GM23338 (cell line): ENCODE results near the gene METRN. TPM values are rescaled to one million over a fixed set of nuclear protein-coding genes. Genes with fewer than 3 reads are reported as not detected.
"Not testable (repeated sequence)": the region's sequence is repeated elsewhere in the genome, so short reads cannot be mapped to it uniquely, and the experiment has no call there.

Experiments
- ATAC-seq: fragments of 200-7000 bp; cut with Tn5 transposase; 3 replicates; pipeline ENCODE4 v1.9.1; 2020
- DNase-seq: peaks from one replicate; pipeline ENCODE4 v3.0.0-alpha.2; 2015; ENCODE audit warnings: low spot score
- H2AFZ ChIP-seq: fragments of 200-600 bp; sonication (generic); 2 replicates; pipeline ENCODE4 v1.8.0; 2016; ENCODE audit warnings: antibody characterized with exemption, mild to moderate bottlenecking, moderate library complexity
- H3F3A ChIP-seq: fragments of 200-600 bp; sonication (generic); replicated peaks from 2 replicates; pipeline ENCODE4 v1.8.0; 2017; ENCODE audit warnings: antibody characterized with exemption, mixed run types, low read depth
- H3K27ac ChIP-seq: fragments of 200-600 bp; sonication (generic); 2 replicates; pipeline ENCODE4 v1.6.1; 2016; ENCODE audit warnings: low read depth
- H3K27me3 ChIP-seq: fragments of 200-600 bp; sonication (generic); 2 replicates; pipeline ENCODE4 v1.8.0; 2016; ENCODE audit warnings: mild to moderate bottlenecking, mixed run types, moderate library complexity; ENCODE audit not compliant: insufficient read depth
- H3K36me3 ChIP-seq: fragments of 200-600 bp; sonication (generic); 2 replicates; pipeline ENCODE4 v1.8.0; 2016; ENCODE audit warnings: mild to moderate bottlenecking; ENCODE audit not compliant: insufficient read depth
- H3K4me1 ChIP-seq: fragments of 200-600 bp; sonication (generic); 2 replicates; pipeline ENCODE4 v1.8.0; 2016; ENCODE audit warnings: mild to moderate bottlenecking, moderate library complexity; ENCODE audit not compliant: insufficient read depth
- H3K4me2 ChIP-seq: fragments of 200-600 bp; sonication (generic); 2 replicates; pipeline ENCODE4 v1.7.1; 2017; ENCODE audit warnings: mixed run types
- H3K4me3 ChIP-seq: fragments of 200-600 bp; sonication (generic); 2 replicates; pipeline ENCODE4 v1.6.1; 2016; ENCODE audit warnings: mixed run types
- H3K79me2 ChIP-seq: fragments of 200-600 bp; sonication (generic); replicated peaks from 2 replicates; pipeline ENCODE4 v1.8.0; 2017; ENCODE audit warnings: mild to moderate bottlenecking; ENCODE audit not compliant: insufficient read depth
- H3K9me2 ChIP-seq: fragments of 200-600 bp; sonication (generic); 2 replicates; pipeline ENCODE4 v1.8.0; 2017; ENCODE audit not compliant: insufficient read depth
- H4K20me1 ChIP-seq: fragments of 200-600 bp; sonication (generic); replicated peaks from 2 replicates; pipeline ENCODE4 v1.8.0; 2017; ENCODE audit warnings: mild to moderate bottlenecking; ENCODE audit not compliant: insufficient read depth
- H3K27ac Mint-ChIP-seq: 2 replicates; pipeline ENCODE4 v1.8.0; 2020; ENCODE audit warnings: inconsistent platforms, mild to moderate bottlenecking, moderate library complexity, mixed read lengths
- H3K27me3 Mint-ChIP-seq: 3 replicates; pipeline ENCODE4 v1.8.0; 2022; ENCODE audit warnings: low read depth, mild to moderate bottlenecking, moderate library complexity, mixed read lengths, inconsistent platforms; ENCODE audit not compliant: insufficient read depth, poor library complexity
- H3K36me3 Mint-ChIP-seq: 3 replicates; pipeline ENCODE4 v1.8.0; 2021; ENCODE audit warnings: low read depth, mild to moderate bottlenecking, inconsistent platforms, moderate library complexity, mixed read lengths
- H3K4me1 Mint-ChIP-seq: 3 replicates; pipeline ENCODE4 v1.8.0; 2020; ENCODE audit warnings: mild to moderate bottlenecking, inconsistent platforms, mixed read lengths
- H3K4me3 Mint-ChIP-seq: 3 replicates; pipeline ENCODE4 v1.8.0; 2021; ENCODE audit warnings: moderate library complexity, mild to moderate bottlenecking, inconsistent platforms, mixed read lengths
- H3K9me3 Mint-ChIP-seq: 3 replicates; pipeline ENCODE4 v1.8.0; 2020; ENCODE audit warnings: moderate library complexity, mild to moderate bottlenecking, inconsistent platforms, mixed read lengths
- CREB1 ChIP-seq: fragments of 250-450 bp; sonication (Bioruptor Pico); IDR thresholded peaks from 2 replicates; pipeline ENCODE4 v1.5.0; 2020; ENCODE audit warnings: low read depth, mild to moderate bottlenecking, moderate library complexity
- CTCF ChIP-seq, 2 experiments: fragments of 200-600 bp in 1 of 2; sonication (generic) in 1 of 2; conservative IDR thresholded peaks; 2 replicates each; pipeline versions ENCODE4 v1.5.1 to v1.6.1; 2016 to 2017; ENCODE audit warnings: antibody characterized with exemption in 2 of 2, low read depth in 2 of 2, mild to moderate bottlenecking in 2 of 2, moderate library complexity in 1 of 2
- EZH2phosphoT487 ChIP-seq: fragments of 200-600 bp; sonication (generic); IDR thresholded peaks from one replicate; pipeline ENCODE4 v1.8.1; 2018; ENCODE audit warnings: antibody characterized with exemption; ENCODE audit not compliant: unreplicated experiment
- REST ChIP-seq: IDR thresholded peaks from one replicate; pipeline ENCODE4 v1.6.1; 2018; ENCODE audit warnings: antibody characterized with exemption; ENCODE audit not compliant: unreplicated experiment
- STAT1 ChIP-seq: IDR thresholded peaks from one replicate; pipeline ENCODE4 v1.6.1; 2016; ENCODE audit warnings: antibody characterized with exemption; ENCODE audit not compliant: unreplicated experiment
- ZNF331 ChIP-seq: fragments of 250-450 bp; sonication (Bioruptor Pico); IDR thresholded peaks from 2 replicates; pipeline ENCODE4 v1.5.0; 2020; ENCODE audit warnings: low read depth, mild to moderate bottlenecking, moderate library complexity
- polyA plus RNA-seq: library from polyadenylated mRNA; unstranded; fragments of >200 nt; fragmentation: Nextera tagmentation; extraction: Ambion mirVana; gene quantifications from 2 replicates; pipeline ENCODE4 v1.2.1, GENCODE V29; 2016
- total RNA-seq: library from RNA; depleted of rRNA; stranded (reverse); fragments of >200 nt; shearing (Covaris generic); gene quantifications from 2 replicates; pipeline ENCODE4 v1.2.3, GENCODE V29; 2014

Gene METRN
- total and polyA plus RNA-seq, 2 experiments from 2014 or later: 18.7 to 33.0 TPM

- Histone ChIP-seq H3K79me2 (no peaks in the 10 kb centered on the region), H3K4me2 (no peak overlapping the region), H3K4me3 (no peak overlapping the region), H3K27ac (no peak overlapping the region), H4K20me1 (no peaks in the 10 kb centered on the region), H3K9me2 (no peaks in the 10 kb centered on the region), H3F3A (0 out of 2 replicates have a peak, but pooled peaks cover 2% of the 10 kb centered on the region), H2AFZ (no peak overlapping the region), H3K27me3 (peaks cover 71% of the 10 kb centered on the region), H3K4me1 (peaks cover 4% of the 10 kb centered on the region; the same call in 1 of the 2 replicates), H3K36me3 (no peaks in the 10 kb centered on the region)
- Mint-ChIP-seq H3K27me3 (peaks cover 58% of the 10 kb centered on the region), H3K36me3 (no peaks in the 10 kb centered on the region), H3K4me3 (no peak overlapping the region), H3K4me1 (peaks cover 4% of the 10 kb centered on the region; the same call in 2 of the 3 replicates), H3K27ac (no peak overlapping the region), H3K9me3 (peaks cover 4% of the 10 kb centered on the region; the same call in 1 of the 3 replicates)
- TF ChIP-seq EZH2phosphoT487 (no peak), CTCF (conservative IDR thresholded peaks at IDR 0.05; ENCODE audit: low read depth in 2 of 2) (peak; percentile 66 to 94)
- DNase-seq (peak; percentile 87), ATAC-seq (peak; percentile 64)
Measured at GRCh38 chr16:711548-712320, 3.2 kb upstream of the METRN start.

GRCh38 chr16:712740-713250, 2.1 kb upstream of the METRN start:
- ATAC-seq, H3K4me3 Mint-ChIP-seq, H3K27ac ChIP-seq, H3K27ac Mint-ChIP-seq, H3K9me2 ChIP-seq, H3K36me3 Mint-ChIP-seq, H3K4me1 Mint-ChIP-seq, H3K9me3 Mint-ChIP-seq, H2AFZ ChIP-seq, H3F3A ChIP-seq, H3K4me2 ChIP-seq, H3K36me3 ChIP-seq, H3K4me1 ChIP-seq, H3K79me2 ChIP-seq, H4K20me1 ChIP-seq, H3K4me3 ChIP-seq: not testable (repeated sequence)
- DNase-seq: peak; percentile 89
- peaks cover 67% of the 10 kb centered on the region for H3K27me3 ChIP-seq
- peak; percentile 66 to 77 for TF ChIP-seq CTCF (conservative IDR thresholded peaks at IDR 0.05; ENCODE audit: low read depth in 2 of 2)
- peaks cover 51% of the 10 kb centered on the region for H3K27me3 Mint-ChIP-seq

- Histone ChIP-seq H3K36me3 (no peaks in the 10 kb centered on the region), H3K4me1 (peaks cover 4% of the 10 kb centered on the region; the same call in 1 of the 2 replicates), H2AFZ (no peak overlapping the region; the same call in 1 of the 2 replicates), H3K27me3 (peaks cover 54% of the 10 kb centered on the region), H3K9me2 (no peaks in the 10 kb centered on the region), H3K4me2 (no peak overlapping the region), H3K79me2 (no peaks in the 10 kb centered on the region), H3F3A (no peaks in the 10 kb centered on the region), H3K27ac (no peak overlapping the region), H3K4me3 (peak overlapping the region; percentile 47; the same call in 1 of the 2 replicates), H4K20me1 (no peaks in the 10 kb centered on the region)
- Mint-ChIP-seq H3K27me3 (peaks cover 42% of the 10 kb centered on the region), H3K4me1 (peaks cover 5% of the 10 kb centered on the region; the same call in 2 of the 3 replicates), H3K27ac (no peak overlapping the region), H3K4me3 (no peak overlapping the region), H3K9me3 (peaks cover 4% of the 10 kb centered on the region; the same call in 1 of the 3 replicates), H3K36me3 (no peaks in the 10 kb centered on the region)
- ATAC-seq (no peak), DNase-seq (no peak)
- TF ChIP-seq EZH2phosphoT487 (no peak), CREB1 (CRISPR knock-in tag) (no peak), STAT1 (no peak), ZNF331 (no peak), REST (no peak), CTCF (conservative IDR thresholded peaks at IDR 0.05; ENCODE audit: low read depth in 2 of 2) (no peak)
Measured at GRCh38 chr16:714079-714478, 839 bp upstream of the METRN start.
